Tibial nerve (tissue), 4 donors: Measurements from ENCODE around the gene TSPAN3. TPM values are rescaled to one million over a fixed set of nuclear protein-coding genes. Genes with fewer than 3 reads are reported as not detected.

Source experiments
- DNase-seq, 2 donors: peaks; one replicate each; pipeline ENCODE4 v3.0.0-alpha.2; 2019; ENCODE audit warnings: low spot score in 2 of 2
- H3K27ac ChIP-seq, 4 donors: fragments of 200-600 bp; sonication (generic) in 3 of 4; one replicate each; pipeline ENCODE4 v1.5.1; 2017 to 2019; ENCODE audit warnings: mild to moderate bottlenecking in 1 of 4
- H3K27me3 ChIP-seq, 2 donors: fragments of 200-600 bp; sonication (generic) in 1 of 2; one replicate each; pipeline versions ENCODE4 v1.5.1 to v1.6.0; 2017 to 2019
- H3K36me3 ChIP-seq, 3 donors: fragments of 200-600 bp; sonication (generic); one replicate each; pipeline ENCODE4 v1.5.1; 2018 to 2019
- H3K4me1 ChIP-seq, 4 donors: fragments of 200-600 bp; sonication (generic) in 3 of 4; one replicate each; pipeline ENCODE4 v1.5.1; 2017 to 2019
- H3K4me3 ChIP-seq, 4 donors: fragments of 200-600 bp; sonication (generic) in 3 of 4; one replicate each; pipeline ENCODE4 v1.5.1; 2017 to 2019; ENCODE audit warnings: mild to moderate bottlenecking in 1 of 4, moderate library complexity in 1 of 4
- H3K9me3 ChIP-seq, 4 donors: fragments of 200-600 bp; sonication (generic) in 3 of 4; one replicate each; pipeline ENCODE4 v1.5.1; 2017 to 2019
- EP300 ChIP-seq, 2 donors: sonication (generic); formaldehyde crosslinking; IDR thresholded peaks; one replicate each; pipeline ENCODE4 v1.6.1; 2017; ENCODE audit warnings: antibody characterized with exemption in 2 of 2, mild to moderate bottlenecking in 1 of 2
- POLR2A ChIP-seq, 2 donors: fragments of 450-650 bp; IDR thresholded peaks; one replicate each; pipeline ENCODE4 v1.6.1; 2017; ENCODE audit warnings: antibody characterized with exemption in 2 of 2, mild to moderate bottlenecking in 2 of 2, moderate library complexity in 2 of 2
- WGBS, 2 donors: methylation state at CpG; one replicate each; pipeline ENCODE4 v1.1.5; 2018; 5-methylcytosine and 5-hydroxymethylcytosine counted together
- total RNA-seq, 4 donors: library from RNA; depleted of rRNA; stranded (reverse); fragments of >200 nt; gene quantifications; one replicate each; pipeline ENCODE4 v1.1.0, GENCODE V29; 2016
- TF ChIP-seq, protein P1 (sequence below), 5 experiments: fragments of 200-600 bp in 3 of 5; fragments of 450-650 bp in 2 of 5; sonication (generic) in 3 of 5; IDR thresholded peaks; one replicate each; pipeline ENCODE4 v1.5.1; 2016 to 2019; ENCODE audit warnings: antibody characterized with exemption in 5 of 5, mild to moderate bottlenecking in 3 of 5, moderate library complexity in 2 of 5

TSPAN3 gene
- total RNA-seq, 4 donors from 2014 or later, result 155 to 229 (median 203) TPM

GRCh38 chr15:77012117-77012712 is 58.7 kb downstream of the TSPAN3 start:
- Histone ChIP-seq H3K27me3 (no peaks in the 10 kb centered on the region), H3K27ac (no peak overlapping the region), H3K4me1 (peaks cover 0 to 14% (median 9%) of the 10 kb centered on the region in 4 donors), H3K9me3 (no peaks in the 10 kb centered on the region), H3K4me3 (no peak overlapping the region), H3K36me3 (no peaks in the 10 kb centered on the region)
- DNase-seq, result no peak
- WGBS, 2 donors, result 98 to 99% methylated on average over 3 of the region's 3 CpGs
- no peak for TF ChIP-seq POLR2A (IDR thresholded peaks at IDR 0.05)
- TF ChIP-seq EP300 (IDR thresholded peaks at IDR 0.05), result no peak
- TF ChIP-seq, protein P1, sequence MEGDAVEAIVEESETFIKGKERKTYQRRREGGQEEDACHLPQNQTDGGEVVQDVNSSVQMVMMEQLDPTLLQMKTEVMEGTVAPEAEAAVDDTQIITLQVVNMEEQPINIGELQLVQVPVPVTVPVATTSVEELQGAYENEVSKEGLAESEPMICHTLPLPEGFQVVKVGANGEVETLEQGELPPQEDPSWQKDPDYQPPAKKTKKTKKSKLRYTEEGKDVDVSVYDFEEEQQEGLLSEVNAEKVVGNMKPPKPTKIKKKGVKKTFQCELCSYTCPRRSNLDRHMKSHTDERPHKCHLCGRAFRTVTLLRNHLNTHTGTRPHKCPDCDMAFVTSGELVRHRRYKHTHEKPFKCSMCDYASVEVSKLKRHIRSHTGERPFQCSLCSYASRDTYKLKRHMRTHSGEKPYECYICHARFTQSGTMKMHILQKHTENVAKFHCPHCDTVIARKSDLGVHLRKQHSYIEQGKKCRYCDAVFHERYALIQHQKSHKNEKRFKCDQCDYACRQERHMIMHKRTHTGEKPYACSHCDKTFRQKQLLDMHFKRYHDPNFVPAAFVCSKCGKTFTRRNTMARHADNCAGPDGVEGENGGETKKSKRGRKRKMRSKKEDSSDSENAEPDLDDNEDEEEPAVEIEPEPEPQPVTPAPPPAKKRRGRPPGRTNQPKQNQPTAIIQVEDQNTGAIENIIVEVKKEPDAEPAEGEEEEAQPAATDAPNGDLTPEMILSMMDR (IDR thresholded peaks at IDR 0.05), result no peak

GRCh38 chr15:77010857-77011256 is 60.1 kb downstream of the TSPAN3 start:
- WGBS, 2 donors, result 74 to 83% methylated on average over 4 of the region's 4 CpGs
- Histone ChIP-seq H3K4me1 (peaks cover 0 to 13% (median 7%) of the 10 kb centered on the region in 4 donors), H3K4me3 (no peak overlapping the region), H3K36me3 (no peaks in the 10 kb centered on the region), H3K27ac (no peak overlapping the region), H3K9me3 (no peaks in the 10 kb centered on the region), H3K27me3 (no peaks in the 10 kb centered on the region)
- DNase-seq, result no peak
- TF ChIP-seq POLR2A (IDR thresholded peaks at IDR 0.05), result no peak
- TF ChIP-seq, protein P1 (IDR thresholded peaks at IDR 0.05), result no peak

- no peaks in the 10 kb centered on the region for H3K27me3 ChIP-seq
- TF ChIP-seq EP300 (IDR thresholded peaks at IDR 0.05) (no peak), POLR2A (IDR thresholded peaks at IDR 0.05) (no peak)
- TF ChIP-seq, protein P1 (IDR thresholded peaks at IDR 0.05), result no peak
- WGBS, 2 donors, result 89% methylated on average over 2 to 4 of the region's 4 CpGs
- no peaks in the 10 kb centered on the region for H3K9me3 ChIP-seq
- no peak overlapping the region for H3K4me3 ChIP-seq
- H3K27ac ChIP-seq, result no peak overlapping the region
- DNase-seq, result no peak
- no peaks in the 10 kb centered on the region for H3K36me3 ChIP-seq
- peaks cover 0 to 13% (median 5%) of the 10 kb centered on the region in 4 donors for H3K4me1 ChIP-seq
Measured at GRCh38 chr15:77010312-77010686, 60.6 kb downstream of the TSPAN3 start.

GRCh38 chr15:77009646-77010311 is 61.1 kb downstream of the TSPAN3 start:
- DNase-seq, result no peak
- WGBS, 2 donors, result 71 to 81% methylated on average over 9 to 12 of the region's 14 CpGs
- Histone ChIP-seq H3K4me1 (peaks cover 0 to 8% (median 2%) of the 10 kb centered on the region in 4 donors), H3K27ac (no peak overlapping the region), H3K4me3 (no peak overlapping the region), H3K27me3 (no peaks in the 10 kb centered on the region), H3K36me3 (no peaks in the 10 kb centered on the region), H3K9me3 (no peaks in the 10 kb centered on the region)
- TF ChIP-seq POLR2A (IDR thresholded peaks at IDR 0.05), result no peak
- TF ChIP-seq, protein P1 (IDR thresholded peaks at IDR 0.05), result no peak
- TF ChIP-seq EP300 (IDR thresholded peaks at IDR 0.05), result no peak

GRCh38 chr15:77009176-77009575 is 61.7 kb downstream of the TSPAN3 start:
- Histone ChIP-seq H3K4me1 (peaks cover 0 to 2% (median 0%) of the 10 kb centered on the region in 4 donors), H3K27ac (no peak overlapping the region), H3K4me3 (no peak overlapping the region), H3K27me3 (no peaks in the 10 kb centered on the region), H3K9me3 (no peaks in the 10 kb centered on the region), H3K36me3 (no peaks in the 10 kb centered on the region)
- TF ChIP-seq POLR2A (IDR thresholded peaks at IDR 0.05) (no peak), EP300 (IDR thresholded peaks at IDR 0.05) (no peak)
- TF ChIP-seq, protein P1 (IDR thresholded peaks at IDR 0.05), result no peak
- DNase-seq, result no peak
- 84 to 91% methylated on average over 6 of the region's 6 CpGs for WGBS, 2 donors
